Nephron progenitor cell (in vitro differentiated cells): ENCODE results near the gene SRSF12.

Experiments used
- DNase-seq: peaks from one replicate; pipeline ENCODE4 v3.0.0; 2021
- H3K27ac Mint-ChIP-seq: 2 replicates; pipeline ENCODE4 v1.8.0; 2021; ENCODE audit warnings: mild to moderate bottlenecking, moderate library complexity, mixed read lengths
- H3K27me3 Mint-ChIP-seq: 2 replicates; pipeline ENCODE4 v1.8.0; 2021; ENCODE audit warnings: mild to moderate bottlenecking, low read depth, mixed read lengths; ENCODE audit not compliant: poor library complexity
- H3K36me3 Mint-ChIP-seq: 2 replicates; pipeline ENCODE4 v1.8.0; 2021; ENCODE audit warnings: low read depth, mixed read lengths
- H3K4me1 Mint-ChIP-seq: 2 replicates; pipeline ENCODE4 v1.8.0; 2021; ENCODE audit warnings: mixed read lengths
- H3K4me3 Mint-ChIP-seq: 2 replicates; pipeline ENCODE4 v1.8.0; 2021; ENCODE audit warnings: mild to moderate bottlenecking, moderate library complexity, mixed read lengths
- H3K9me3 Mint-ChIP-seq: 2 replicates; pipeline ENCODE4 v1.8.0; 2021; ENCODE audit warnings: mild to moderate bottlenecking, moderate library complexity, mixed read lengths
- TF ChIP-seq, protein P1 (sequence below): fragments of 200-600 bp; sonication (generic); IDR thresholded peaks from 2 replicates; pipeline ENCODE4 v1.5.0; 2021; ENCODE audit warnings: antibody characterized with exemption

Gene SRSF12

DNA sequence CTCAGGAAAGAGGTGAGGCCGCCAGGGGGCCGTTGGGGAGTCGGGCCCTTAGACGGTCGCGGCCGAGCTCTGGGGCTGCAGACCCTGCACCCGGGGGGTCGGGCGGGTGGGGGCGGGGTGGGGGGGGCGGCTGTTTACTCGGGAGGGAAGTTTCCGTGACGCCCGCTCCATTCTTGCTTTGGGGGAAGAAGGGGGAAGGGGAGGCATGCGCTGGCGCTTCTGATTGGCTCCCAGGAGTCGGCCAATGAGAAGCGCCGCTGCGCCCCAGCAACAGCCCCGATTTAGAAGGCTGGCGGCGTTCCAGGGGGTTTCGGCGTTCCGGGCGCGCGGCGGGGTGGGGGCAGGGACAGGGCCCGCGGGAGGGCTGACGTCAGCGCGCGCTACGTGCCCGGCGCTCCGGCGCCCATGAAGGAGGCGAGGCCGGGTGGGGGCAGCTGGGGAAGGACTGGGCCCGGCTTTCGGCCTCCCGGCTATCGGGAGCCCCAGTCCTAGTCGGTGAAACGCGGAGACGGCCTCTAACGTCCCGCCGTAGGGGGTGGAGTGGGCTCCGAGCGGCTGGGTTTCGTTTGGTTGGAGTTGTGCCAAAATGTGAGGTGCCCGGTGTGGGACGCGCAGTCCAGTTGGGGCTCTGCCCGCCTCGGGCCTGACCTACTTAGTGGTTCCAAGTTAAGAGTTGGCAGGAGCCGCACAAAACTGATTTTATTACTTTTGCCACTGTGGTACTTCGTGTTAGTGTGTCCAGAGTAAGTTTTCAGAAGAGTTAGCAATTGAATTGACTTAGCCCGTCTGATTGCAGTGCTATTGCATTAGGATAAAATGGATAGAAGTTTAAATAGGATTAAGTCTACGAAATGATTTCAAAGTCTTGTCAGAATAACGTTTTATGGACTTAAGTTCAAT is 36.2 kb downstream of the SRSF12 start:
- peak overlapping the region; percentile 97 for H3K27ac Mint-ChIP-seq
- peaks cover 4% of the 10 kb centered on the region for H3K27me3 Mint-ChIP-seq
- DNase-seq, result peak; percentile 92
- H3K4me3 Mint-ChIP-seq, result peak overlapping the region; percentile 96
- H3K9me3 Mint-ChIP-seq, result no peaks in the 10 kb centered on the region
- peaks cover 45% of the 10 kb centered on the region for H3K4me1 Mint-ChIP-seq
- TF ChIP-seq, protein P1, sequence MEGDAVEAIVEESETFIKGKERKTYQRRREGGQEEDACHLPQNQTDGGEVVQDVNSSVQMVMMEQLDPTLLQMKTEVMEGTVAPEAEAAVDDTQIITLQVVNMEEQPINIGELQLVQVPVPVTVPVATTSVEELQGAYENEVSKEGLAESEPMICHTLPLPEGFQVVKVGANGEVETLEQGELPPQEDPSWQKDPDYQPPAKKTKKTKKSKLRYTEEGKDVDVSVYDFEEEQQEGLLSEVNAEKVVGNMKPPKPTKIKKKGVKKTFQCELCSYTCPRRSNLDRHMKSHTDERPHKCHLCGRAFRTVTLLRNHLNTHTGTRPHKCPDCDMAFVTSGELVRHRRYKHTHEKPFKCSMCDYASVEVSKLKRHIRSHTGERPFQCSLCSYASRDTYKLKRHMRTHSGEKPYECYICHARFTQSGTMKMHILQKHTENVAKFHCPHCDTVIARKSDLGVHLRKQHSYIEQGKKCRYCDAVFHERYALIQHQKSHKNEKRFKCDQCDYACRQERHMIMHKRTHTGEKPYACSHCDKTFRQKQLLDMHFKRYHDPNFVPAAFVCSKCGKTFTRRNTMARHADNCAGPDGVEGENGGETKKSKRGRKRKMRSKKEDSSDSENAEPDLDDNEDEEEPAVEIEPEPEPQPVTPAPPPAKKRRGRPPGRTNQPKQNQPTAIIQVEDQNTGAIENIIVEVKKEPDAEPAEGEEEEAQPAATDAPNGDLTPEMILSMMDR, result no peak
- H3K36me3 Mint-ChIP-seq, result peaks cover 34% of the 10 kb centered on the region

- Mint-ChIP-seq H3K27ac (peak overlapping the region; percentile 98), H3K36me3 (peaks cover 34% of the 10 kb centered on the region), H3K4me1 (peaks cover 45% of the 10 kb centered on the region), H3K9me3 (no peaks in the 10 kb centered on the region), H3K4me3 (peak overlapping the region; percentile 97), H3K27me3 (peaks cover 4% of the 10 kb centered on the region)
- no peak for DNase-seq
- TF ChIP-seq, protein P1, result no peak
Measured at GRCh38 chr6:89081129-89081422, 36.8 kb downstream of the SRSF12 start.

DNA sequence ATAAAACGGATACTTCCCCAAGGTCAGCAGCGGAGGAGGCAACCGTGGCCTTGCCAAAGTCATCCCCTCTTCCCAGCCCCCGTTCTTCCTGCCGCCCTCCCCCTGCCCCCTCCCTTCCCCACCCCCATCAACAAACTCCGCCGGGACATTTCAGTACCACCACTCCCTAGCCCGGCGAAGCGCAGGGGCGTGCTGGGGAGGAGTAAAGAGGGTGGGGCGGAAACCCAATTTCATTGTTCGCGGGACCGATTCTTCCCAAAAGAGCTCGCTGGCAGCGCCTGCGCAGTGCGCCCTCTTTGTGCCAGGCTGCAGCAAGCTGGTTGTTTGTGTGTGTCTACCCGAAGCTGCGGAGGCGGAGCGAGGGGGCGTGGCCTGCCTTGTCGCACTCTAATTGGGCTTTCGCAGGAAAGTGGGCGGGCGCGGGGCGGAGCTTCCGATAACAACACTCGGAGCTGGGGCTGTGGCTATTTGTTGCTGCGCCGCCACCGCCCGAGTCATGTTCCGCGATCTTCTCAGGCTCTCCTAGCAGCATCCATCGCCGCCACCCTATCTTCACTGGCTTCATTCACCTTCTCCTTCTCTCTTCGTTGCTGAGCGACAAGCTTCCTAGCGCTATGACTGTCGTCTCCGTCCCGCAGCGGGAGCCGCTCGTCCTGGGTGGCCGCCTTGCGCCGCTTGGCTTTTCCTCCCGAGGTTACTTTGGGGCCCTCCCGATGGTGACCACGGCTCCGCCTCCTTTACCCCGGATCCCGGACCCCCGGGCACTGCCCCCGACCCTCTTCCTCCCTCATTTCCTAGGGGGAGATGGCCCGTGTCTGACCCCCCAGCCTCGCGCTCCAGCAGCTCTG is 37.4 kb downstream of the SRSF12 start, which contains the start of gene PNRC1:
Gene PNRC1 (plus strand): TSS at position 471 of the 848 bp plus-strand sequence. CDS start 144 bp downstream, at position 615.
- Mint-ChIP-seq H3K9me3 (no peaks in the 10 kb centered on the region), H3K4me1 (peaks cover 45% of the 10 kb centered on the region), H3K4me3 (peak within 1 kb of the TSS; percentile 97), H3K27ac (peak within 1 kb of the TSS; percentile 98), H3K36me3 (peaks cover 31% of the 10 kb centered on the region), H3K27me3 (peaks cover 4% of the 10 kb centered on the region)
- TF ChIP-seq, protein P1, result no peak
- DNase-seq, result peak; percentile 100

GRCh38 chr6:89079511-89080234 is 38.2 kb downstream of the SRSF12 start:
- DNase-seq, result peak; percentile 20
- peak overlapping the region; percentile 97 for H3K4me3 Mint-ChIP-seq
- peaks cover 41% of the 10 kb centered on the region for H3K4me1 Mint-ChIP-seq
- no peaks in the 10 kb centered on the region for H3K9me3 Mint-ChIP-seq
- H3K36me3 Mint-ChIP-seq, result peaks cover 22% of the 10 kb centered on the region
- H3K27ac Mint-ChIP-seq, result peak overlapping the region; percentile 95
- TF ChIP-seq, protein P1, result no peak
- H3K27me3 Mint-ChIP-seq, result peaks cover 8% of the 10 kb centered on the region

GRCh38 chr6:89073840-89074239 is 44.0 kb downstream of the SRSF12 start:
- no peak overlapping the region for H3K4me3 Mint-ChIP-seq
- no peaks in the 10 kb centered on the region for H3K36me3 Mint-ChIP-seq
- TF ChIP-seq, protein P1, result no peak
- H3K4me1 Mint-ChIP-seq, result peaks cover 5% of the 10 kb centered on the region
- peaks cover 6% of the 10 kb centered on the region for H3K27me3 Mint-ChIP-seq
- no peaks in the 10 kb centered on the region for H3K9me3 Mint-ChIP-seq
- H3K27ac Mint-ChIP-seq, result no peak overlapping the region
- no peak for DNase-seq
